Activated CD8-positive, alpha-beta memory T cell treated with anti-CD3 and anti-CD28 coated beads for 48 hours (primary cell): ENCODE data around the gene C1QB.

Experiments used
- DNase-seq, 3 experiments: peaks; one replicate each; pipeline ENCODE4 v3.0.0-alpha.2; 2020; ENCODE audit warnings: low read depth in 2 of 3, low spot score in 2 of 3

The C1QB gene

GRCh38 chr1:22633697-22634463, 19.2 kb upstream of the C1QB start:
- no peak for DNase-seq

GRCh38 chr1:22635436-22635835, 17.6 kb upstream of the C1QB start:
- no peak for DNase-seq

GRCh38 chr1:22636353-22636752, 16.7 kb upstream of the C1QB start, which contains the start of gene C1QA:
C1QA (plus strand) TSS chr1:22636628; CDS start chr1:22637617, 989 bp downstream.
- DNase-seq: no peak

- DNase-seq: no peak
These were observed 16.1 kb upstream of the C1QB start for GRCh38 chr1:22636927-22637326.

- no peak for DNase-seq
These were observed 15.1 kb upstream of the C1QB start for GRCh38 chr1:22637907-22638445.

GRCh38 chr1:22638476-22639234, 14.4 kb upstream of the C1QB start:
- no peak for DNase-seq

- no peak for DNase-seq
These were observed 13.8 kb upstream of the C1QB start for GRCh38 chr1:22639286-22639685.

- no peak for DNase-seq
These were observed 11.8 kb upstream of the C1QB start for GRCh38 chr1:22641247-22641646.

GRCh38 chr1:22641906-22642636, 11.0 kb upstream of the C1QB start:
- peak; percentile 30 to 43 (median 42) for DNase-seq

- no peak for DNase-seq
These were observed 9.7 kb upstream of the C1QB start, which contains the start of gene C1QC for GRCh38 chr1:22643381-22643780. C1QC (plus strand) TSS chr1:22643633; CDS start chr1:22644024, 391 bp downstream.

GRCh38 chr1:22643928-22644327, 9.1 kb upstream of the C1QB start:
- no peak for DNase-seq

- no peak for DNase-seq
These were observed 7.1 kb upstream of the C1QB start for GRCh38 chr1:22645931-22646330.

- DNase-seq: no peak
These were observed 6.7 kb upstream of the C1QB start for GRCh38 chr1:22646384-22646783.

- no peak for DNase-seq
These were observed 2.8 kb upstream of the C1QB start for GRCh38 chr1:22650089-22650693.

- no peak for DNase-seq
These were observed 837 bp upstream of the C1QB start for GRCh38 chr1:22651941-22652856.

GRCh38 chr1:22654692-22655091, 1.7 kb downstream of the C1QB start:
- DNase-seq: no peak

GRCh38 chr1:22658385-22659163, 5.5 kb downstream of the C1QB start:
- DNase-seq: no peak

- no peak for DNase-seq
These were observed 7.7 kb downstream of the C1QB start for GRCh38 chr1:22660716-22661241.

- no peak for DNase-seq
These were observed 8.8 kb downstream of the C1QB start for GRCh38 chr1:22661880-22662279.
